GM12874 (cell line): Measurements from ENCODE around the gene ZNF827.

Experiments used
- TF ChIP-seq, protein P1 (sequence below): IDR thresholded peaks from 2 replicates; pipeline ENCODE4 v1.5.1; 2011; ENCODE audit warnings: low read depth, mild to moderate bottlenecking, control low read depth, low read length, moderate library complexity; ENCODE audit not compliant: insufficient read depth

The ZNF827 gene

DNA sequence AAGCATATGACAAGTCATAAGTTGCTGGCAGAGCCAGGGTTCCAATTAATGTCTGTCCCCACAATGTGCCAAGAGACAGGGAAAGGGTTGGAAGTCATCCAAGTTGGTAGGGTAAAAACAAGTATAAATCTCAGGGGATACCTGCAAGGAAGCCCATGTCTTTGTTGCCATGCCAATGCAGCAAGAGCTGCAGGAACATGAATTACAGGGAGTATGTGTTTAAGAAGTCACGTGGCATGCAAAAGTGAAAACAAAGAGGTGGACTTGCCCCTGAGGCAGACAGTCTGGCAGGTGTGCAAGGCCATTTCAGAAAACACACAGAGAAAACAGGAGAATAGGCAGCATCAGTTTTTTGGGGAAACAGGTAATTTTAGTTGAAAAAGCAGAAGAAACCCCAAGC, 229.3 kb downstream of the ZNF827 start:
- TF ChIP-seq, protein P1, sequence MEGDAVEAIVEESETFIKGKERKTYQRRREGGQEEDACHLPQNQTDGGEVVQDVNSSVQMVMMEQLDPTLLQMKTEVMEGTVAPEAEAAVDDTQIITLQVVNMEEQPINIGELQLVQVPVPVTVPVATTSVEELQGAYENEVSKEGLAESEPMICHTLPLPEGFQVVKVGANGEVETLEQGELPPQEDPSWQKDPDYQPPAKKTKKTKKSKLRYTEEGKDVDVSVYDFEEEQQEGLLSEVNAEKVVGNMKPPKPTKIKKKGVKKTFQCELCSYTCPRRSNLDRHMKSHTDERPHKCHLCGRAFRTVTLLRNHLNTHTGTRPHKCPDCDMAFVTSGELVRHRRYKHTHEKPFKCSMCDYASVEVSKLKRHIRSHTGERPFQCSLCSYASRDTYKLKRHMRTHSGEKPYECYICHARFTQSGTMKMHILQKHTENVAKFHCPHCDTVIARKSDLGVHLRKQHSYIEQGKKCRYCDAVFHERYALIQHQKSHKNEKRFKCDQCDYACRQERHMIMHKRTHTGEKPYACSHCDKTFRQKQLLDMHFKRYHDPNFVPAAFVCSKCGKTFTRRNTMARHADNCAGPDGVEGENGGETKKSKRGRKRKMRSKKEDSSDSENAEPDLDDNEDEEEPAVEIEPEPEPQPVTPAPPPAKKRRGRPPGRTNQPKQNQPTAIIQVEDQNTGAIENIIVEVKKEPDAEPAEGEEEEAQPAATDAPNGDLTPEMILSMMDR = no peak
